ENCODE measurements around the gene CACNG5.

CACNG5 gene

DNA sequence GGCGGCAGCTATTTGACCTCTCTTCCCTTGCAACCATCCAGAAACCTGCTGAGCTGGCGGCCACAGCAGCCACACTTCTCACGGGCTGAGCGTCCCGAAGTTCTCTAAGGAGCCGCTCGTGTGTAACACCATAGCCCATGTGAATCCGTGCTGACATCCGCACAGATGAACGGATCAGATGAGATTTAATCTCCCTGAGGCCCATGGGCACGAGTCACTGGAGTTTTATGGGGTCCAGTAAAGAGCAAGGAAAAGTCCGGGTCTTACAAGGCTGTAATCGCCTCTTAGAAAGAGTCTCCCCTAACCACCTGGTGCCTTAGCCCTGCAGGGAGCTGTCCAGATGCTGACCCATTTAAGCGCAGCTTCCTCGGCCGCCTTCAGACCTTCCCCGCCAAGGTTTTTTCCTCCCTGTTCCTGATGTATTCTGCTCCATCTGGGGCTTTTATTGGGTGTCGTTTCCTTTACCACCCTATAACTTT lies 5.5 kb upstream of the CACNG5 start:
- DNase-seq, result peak; percentile 8

GRCh38 chr17:66829883-66830282 lies 5.0 kb upstream of the CACNG5 start:
- no peak for DNase-seq

DNA sequence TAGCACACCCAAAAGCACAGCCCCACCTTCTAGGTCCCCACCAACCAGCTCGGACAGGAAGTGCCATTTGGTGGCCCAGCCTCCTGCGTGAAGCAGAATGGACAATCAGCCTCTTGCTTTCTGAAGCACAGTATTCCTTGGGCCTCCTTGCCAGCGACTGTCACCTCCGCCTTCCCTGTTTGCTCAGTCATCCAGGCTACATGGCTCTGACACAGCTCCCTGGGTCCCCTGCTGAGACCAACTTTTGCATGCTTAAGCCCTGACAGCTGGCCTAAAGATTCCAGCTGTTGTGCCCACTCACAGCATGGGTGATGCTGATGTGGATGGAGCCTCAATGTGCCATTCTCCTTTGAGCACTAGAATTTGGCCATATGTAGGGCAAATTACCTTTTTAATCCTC lies 4.5 kb upstream of the CACNG5 start:
- DNase-seq, result no peak

DNA sequence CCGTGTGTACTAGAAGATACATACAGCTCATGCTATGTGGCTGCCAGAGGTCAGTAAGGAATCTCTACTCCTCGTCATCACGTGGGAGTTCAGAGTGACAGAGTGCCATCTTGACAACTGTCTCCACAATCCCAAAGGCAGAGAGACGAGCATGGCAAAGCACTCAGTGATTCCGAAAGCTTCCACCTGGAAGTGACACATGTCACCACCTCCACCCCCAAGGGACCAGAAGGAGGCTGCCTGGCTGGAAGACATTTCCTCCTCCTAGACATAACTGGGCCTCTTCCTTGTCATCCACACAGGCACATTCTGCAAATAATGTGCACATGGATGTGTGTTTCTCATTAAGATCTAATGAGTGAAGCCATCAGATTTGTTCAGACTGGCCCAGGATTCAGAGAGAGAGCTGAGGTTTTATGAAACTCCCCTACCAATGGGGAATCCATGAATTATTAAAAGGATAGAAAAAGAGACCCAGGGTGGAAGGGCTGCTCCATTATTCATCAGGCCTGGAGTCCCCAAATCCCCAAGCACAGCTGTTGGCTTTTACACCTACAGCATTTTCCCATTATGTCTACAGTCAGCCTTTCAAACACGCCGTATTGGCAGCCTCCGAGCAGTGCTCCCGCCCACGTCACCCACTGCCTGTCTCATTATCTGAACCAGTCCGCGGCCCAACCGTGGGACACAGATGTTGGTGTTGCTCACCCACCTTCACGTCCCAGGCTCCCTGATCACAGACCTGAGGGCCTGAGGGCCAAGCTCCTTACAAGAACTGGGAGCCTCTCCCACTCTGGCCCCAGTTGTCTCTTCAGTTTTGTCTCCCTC lies 3.3 kb upstream of the CACNG5 start:
- no peak for DNase-seq

DNA sequence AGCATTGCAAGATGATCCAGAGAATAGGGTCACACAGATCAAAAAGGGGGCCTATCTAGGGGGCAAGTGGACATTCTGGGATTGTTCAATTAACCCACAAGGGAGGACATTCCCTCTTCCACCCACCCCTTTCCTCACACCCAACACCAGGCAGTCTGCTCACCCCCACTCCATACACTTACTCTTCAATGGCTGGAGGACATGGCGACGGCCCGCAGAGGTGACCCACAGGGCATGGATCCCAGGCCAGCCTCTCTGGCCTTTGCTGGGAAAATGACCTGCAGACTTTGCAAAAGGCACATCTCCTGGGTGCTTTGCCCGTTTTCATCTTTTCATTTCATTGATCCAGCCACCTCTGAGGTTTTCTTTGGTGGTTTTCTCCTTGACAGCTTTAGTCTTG lies 1.7 kb upstream of the CACNG5 start:
- no peak for DNase-seq

DNA sequence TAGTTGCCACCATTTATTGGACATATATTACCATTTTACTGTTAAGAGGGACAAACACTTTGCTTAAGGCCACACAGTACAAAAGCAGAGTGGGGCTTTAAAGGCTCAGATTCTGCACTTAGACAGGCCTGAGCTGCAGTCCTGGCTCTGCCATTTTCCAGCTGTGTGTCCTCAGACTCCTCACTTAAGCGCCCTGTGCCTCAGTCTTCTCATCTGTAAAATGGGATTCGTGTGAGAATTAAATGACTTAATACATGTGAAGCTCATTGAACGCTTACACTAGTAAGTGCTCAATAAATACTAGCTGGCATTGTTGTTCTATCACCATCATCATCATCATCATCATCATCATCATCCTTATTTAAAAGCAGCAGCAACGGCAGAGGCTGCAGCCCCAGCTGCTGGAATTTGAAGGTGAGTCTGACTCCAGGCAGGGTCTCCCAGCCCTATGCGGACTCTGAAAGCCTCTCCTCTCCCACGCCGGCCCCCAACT lies 445 bp upstream of the CACNG5 start:
- no peak for DNase-seq

DNA sequence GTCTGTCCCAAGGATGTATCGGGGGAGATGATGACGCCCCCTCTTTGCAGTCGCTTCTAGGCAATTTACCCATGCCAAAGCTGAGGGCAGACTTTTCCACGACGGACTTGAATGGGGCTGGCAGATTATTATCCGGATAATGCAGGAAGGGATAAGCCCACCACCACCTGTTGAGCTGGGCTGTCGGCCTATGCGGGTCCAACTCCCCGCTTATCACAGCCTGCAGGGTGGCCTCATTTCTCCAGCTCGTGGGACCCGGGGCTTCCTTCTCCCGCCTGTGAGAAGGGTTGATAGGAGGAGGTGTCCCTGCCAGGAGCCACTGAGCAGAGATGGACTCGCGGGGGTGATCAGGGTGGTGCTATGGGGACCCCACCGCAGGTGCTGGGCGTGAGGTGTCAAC lies 559 bp downstream of the CACNG5 start:
- DNase-seq, result no peak

DNA sequence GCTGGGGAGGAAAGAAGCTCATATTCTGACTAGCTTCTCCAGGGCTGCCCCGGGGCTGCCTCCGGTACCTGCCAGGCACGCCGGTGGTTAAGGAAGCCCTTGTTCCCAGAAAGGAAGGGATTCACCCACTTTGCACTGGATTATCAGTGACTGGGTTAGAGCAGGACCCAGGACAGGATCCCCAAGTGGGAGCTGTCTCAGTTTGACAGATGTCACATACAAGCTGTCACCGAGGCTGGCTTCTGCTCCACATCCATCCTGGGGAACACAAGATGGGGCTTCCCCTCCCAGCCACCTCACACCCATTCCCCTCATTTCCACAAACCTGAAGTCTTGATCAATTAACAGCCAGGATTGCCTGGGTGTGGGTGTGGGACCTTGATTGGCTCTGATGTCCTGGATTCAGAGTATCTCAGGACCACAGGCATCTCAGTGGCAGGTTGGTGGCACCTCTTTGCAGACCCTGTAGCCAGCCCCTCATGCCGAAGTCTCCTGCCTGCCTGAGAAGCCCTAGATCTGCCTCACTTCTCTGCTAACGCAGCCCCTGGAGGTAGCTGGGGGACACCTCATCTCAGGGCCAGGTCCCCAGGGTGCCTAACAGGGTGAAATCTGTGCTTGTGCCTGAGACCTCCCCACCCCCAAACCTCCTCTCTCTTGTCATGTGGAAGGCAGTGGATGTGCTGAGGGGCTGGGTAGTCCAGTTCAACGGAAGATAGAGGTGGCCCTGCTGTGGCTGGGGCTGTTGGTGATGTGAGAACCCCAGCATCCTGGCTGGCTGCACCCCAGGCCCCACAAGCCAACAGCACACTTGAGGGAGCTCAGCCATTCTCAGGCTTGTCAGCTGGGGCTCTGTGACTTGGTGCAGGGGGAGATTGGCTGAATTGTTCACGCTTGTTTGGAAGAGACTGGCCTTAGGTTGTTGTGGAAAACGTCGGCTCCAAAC lies 1.4 kb downstream of the CACNG5 start:
- DNase-seq, result no peak

- no peak for DNase-seq
These were observed 2.3 kb downstream of the CACNG5 start for GRCh38 chr17:66837226-66837625.

DNA sequence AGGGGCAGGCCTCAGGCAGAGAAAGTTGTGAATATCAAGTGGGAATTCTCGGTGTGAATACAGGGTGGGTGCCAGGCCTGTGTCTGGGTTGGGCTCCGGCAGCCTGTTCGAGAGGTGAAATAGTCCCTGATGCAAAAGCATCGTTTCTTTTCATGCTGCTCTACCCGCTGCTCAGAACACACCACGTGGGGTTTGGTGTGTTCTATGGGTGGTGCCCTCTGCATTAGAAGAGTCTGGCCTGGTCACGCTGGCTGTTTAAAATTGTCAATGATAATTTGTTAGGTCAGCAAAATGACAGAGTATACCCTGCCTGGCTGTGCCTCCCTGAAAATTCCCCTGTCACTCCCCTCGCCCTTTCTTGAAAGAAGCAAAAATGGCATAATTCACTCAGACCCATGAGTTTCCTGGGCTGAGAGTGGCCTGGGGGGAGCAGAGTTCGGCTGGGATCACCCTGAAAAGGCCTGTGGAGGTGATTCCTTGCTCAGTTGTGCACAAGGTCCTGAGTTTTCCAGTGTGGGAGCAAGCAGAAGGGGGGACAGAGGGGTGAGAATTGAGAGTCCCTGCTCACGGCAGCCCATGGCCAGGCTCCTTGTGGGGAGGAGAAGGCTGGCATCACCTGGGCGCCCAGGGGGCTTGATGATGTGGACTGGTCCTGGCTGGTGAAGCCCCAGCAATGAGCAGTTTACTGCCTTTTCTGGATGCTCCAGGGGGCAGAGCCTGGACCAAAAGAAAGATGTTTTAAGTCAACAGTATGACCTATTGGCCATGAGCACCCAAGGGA lies 3.2 kb downstream of the CACNG5 start:
- DNase-seq, result no peak

DNA sequence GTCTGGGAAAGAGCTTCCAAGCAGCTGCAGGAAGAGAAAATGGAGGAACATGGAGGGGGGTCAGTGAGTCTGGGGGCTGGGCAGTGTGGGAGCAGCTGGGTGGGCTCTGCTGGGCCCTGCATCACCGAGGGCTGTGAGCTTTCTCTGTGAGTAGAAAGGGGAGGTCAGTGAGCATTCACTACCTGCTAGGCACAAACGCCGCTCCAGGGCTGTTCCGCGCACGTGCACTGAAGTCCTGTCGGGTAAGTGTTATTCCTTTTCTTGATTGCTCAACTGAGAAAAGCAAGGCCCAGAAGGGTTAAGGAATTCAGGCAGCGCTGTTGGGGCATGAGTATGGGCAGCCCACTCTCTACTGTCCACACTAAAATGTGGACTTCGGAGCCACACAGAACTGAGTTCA lies 4.7 kb downstream of the CACNG5 start:
- DNase-seq, result no peak

DNA sequence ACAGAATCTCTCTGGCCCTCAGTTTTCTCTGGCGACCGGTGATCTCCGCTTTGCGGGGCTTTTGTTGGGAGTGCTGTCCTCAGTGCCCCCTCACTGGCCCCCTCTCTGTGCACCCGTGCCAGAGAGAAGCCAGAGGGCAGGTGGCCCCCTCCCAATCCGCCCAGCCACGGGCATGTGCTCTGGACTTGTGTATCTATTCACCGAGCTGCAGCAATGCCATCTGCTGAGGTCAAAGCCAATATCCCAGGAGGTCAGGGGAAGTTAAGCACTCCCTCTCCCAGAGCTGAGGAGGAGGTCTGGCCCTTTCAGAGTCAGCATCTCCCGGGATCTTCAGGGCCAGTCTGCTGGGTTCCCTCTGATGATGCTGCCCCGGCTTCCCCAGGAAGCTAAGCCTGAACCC lies 5.1 kb downstream of the CACNG5 start:
- DNase-seq, result no peak

DNA sequence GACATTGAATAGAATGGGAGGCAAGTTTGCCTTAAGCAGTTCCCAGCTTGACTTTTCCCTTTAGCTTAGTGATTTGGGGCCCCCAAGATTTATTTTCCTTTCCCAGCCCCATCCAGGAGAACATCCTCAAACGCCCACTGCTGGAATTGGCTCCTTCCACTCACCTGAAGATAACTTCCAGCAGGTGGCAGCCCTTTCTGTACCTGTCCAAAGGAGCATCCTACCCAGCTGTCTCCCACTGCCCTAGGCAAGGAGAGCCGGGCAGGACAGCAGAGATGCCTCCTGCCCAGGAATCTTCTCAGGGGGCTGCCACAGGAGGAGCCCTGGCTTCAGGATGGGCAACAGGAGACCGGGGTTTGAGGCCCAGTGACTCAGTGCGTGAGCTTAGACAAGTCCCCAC lies 6.4 kb downstream of the CACNG5 start:
- DNase-seq, result no peak

DNA sequence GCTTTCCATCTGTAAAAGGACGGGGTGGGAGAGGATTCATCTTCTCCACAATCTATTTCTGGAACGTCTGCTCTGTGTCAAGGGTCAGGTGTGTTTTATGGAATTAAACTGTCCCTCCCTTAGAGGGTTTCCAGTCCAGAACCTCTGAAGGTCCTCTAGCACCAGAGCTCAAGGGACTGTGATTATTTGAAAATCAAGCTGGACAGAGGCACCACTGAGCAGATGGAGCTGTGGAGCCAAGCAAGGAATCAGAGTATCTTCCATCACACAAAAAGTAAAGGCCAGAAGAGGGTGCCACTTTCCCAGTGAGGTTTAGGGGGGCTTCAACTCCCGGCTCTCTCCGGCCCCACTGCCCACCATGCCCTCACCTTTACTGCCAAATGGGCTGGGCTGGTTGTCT lies 6.8 kb downstream of the CACNG5 start:
- no peak for DNase-seq

- DNase-seq, result no peak
These were observed 7.6 kb downstream of the CACNG5 start for GRCh38 chr17:66842505-66842904.

DNA sequence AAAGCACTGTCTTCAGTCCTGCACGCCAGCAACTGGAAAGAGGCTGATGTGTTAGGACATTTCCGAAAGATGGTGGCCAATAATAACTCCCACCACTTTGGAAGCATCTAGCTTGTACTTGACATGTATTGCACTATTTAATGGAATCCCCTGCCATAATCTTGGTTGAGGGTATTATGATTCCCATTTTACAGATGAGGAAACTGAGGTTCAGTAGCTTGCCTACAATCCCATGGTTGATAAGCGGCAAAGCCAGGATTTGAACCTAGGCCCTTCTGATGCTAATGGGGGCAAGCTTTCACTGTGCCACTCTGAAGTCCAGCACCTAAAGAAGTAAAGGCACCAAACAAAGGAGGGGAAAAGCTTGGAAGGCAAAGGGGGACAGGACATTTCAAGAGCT lies 8.0 kb downstream of the CACNG5 start:
- no peak for DNase-seq

- DNase-seq, result no peak
These were observed 8.7 kb downstream of the CACNG5 start for GRCh38 chr17:66843627-66844026.

DNA sequence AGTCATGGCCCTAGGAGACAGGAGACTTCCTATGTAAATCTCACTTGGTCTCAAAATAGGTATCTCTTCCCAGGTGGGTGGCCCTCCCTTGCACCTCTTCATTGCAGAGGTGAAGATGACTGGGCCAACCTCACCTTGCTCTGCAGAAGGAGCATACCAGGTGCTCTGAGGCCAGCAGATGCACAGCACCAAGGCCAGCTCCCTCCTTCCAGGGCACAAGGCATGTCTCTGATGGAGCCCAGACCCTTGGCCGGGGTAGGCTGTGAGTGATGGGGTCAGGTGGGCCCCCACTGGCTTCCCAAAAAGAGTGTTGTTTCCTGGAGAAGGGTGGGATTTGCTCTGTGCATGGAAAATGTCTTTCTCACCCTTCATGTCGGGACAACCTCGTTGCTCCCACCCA lies 12.8 kb downstream of the CACNG5 start:
- no peak for DNase-seq

- DNase-seq, result no peak
These were observed 13.6 kb downstream of the CACNG5 start for GRCh38 chr17:66848496-66848895.

GRCh38 chr17:66849032-66849655 lies 14.2 kb downstream of the CACNG5 start:
- no peak for DNase-seq

DNA sequence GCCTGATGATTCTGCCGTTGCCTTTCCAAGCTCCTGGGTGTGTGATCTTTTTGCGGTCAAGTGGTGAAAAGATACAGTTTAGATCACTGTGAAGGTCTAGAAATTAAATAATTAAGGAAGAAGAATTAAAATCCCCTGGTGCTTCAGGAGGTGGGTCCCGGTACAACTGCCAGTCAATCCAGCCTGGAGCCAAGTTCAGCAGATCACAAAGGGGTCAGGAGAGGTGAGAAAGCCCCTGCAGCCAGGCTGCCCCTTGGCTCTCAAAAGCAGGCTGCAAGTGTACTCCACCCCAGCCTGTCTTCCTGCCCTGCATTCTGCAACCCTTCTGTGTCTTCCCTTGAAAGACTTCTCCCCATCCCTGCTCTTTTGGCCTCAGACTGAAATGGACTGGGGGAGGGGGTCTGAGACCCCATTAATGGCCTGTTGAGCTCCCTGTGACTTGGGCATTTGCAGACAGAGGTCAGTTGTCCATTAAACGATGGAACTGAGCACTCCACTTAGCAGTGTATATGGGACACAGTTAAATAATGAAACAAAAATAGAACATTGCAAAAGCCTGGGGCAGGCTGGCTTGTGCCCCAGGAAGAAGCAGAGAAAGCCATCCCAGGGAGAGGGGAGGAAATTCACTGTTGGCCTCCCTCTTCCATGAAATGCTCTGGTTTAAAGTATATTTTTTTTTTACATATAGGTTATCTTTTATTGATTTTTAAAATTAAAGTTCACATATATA lies 15.1 kb downstream of the CACNG5 start:
- no peak for DNase-seq

- DNase-seq, result no peak
These were observed 15.8 kb downstream of the CACNG5 start for GRCh38 chr17:66850692-66851091.
